SK-N-SH (cell line): Measurements from ENCODE around the gene KCNG4. TPM values are rescaled to one million over a fixed set of nuclear protein-coding genes. Genes with fewer than 3 reads are reported as not detected.

Experiments used
- CTCF ChIA-PET: fragments of 300-600, 350-600 bp; formaldehyde crosslinking; extraction: SDS; loops from one replicate; lab custom pipeline; 2021; lab: Yijun Ruan, JAX
- POLR2A ChIA-PET: fragments of 350-600 bp; sonication (Branson Sonifier 250); formaldehyde crosslinking; extraction: SDS; loops from one replicate; lab custom pipeline; 2020; ENCODE audit warnings: antibody characterized with exemption, inconsistent platforms; lab: Yijun Ruan, JAX
- DNase-seq: peaks from one replicate; pipeline ENCODE4 v3.0.0; 2012
- H2AFZ ChIP-seq: fragments of 200-600 bp; sonication (generic); 2 replicates; pipeline ENCODE4 v1.8.1; 2016; ENCODE audit warnings: antibody characterized with exemption, mild to moderate bottlenecking, low read depth
- H3F3A ChIP-seq: fragments of 200-600 bp; sonication (generic); replicated peaks from 2 replicates; pipeline ENCODE3; 2016; ENCODE audit warnings: antibody characterized with exemption, mild to moderate bottlenecking; ENCODE audit not compliant: insufficient read depth
- H3K27ac ChIP-seq, 2 experiments: fragments of 200-500 bp in 1 of 2; fragments of 200-600 bp in 1 of 2; sonication (Bioruptor generic) in 1 of 2; sonication (generic), shearing (Covaris generic) in 1 of 2; 2 replicates each; pipeline versions ENCODE4 v1.5.1 to v1.6.1; 2014 to 2016; ENCODE audit warnings: low read depth in 2 of 2, inconsistent platforms in 1 of 2, low read length in 1 of 2, mild to moderate bottlenecking in 1 of 2, mixed read lengths in 1 of 2
- H3K27me3 ChIP-seq: fragments of 200-600 bp; sonication (generic), shearing (Covaris generic); 2 replicates; pipeline ENCODE4 v1.6.1; 2016; ENCODE audit warnings: mixed run types; ENCODE audit not compliant: insufficient read depth
- H3K36me3 ChIP-seq, 2 experiments: fragments of 200-500 bp in 1 of 2; fragments of 200-600 bp in 1 of 2; sonication (Bioruptor generic) in 1 of 2; sonication (generic) in 1 of 2; replicated peaks in 1 of 2; 2 replicates each; pipeline versions ENCODE3 to v1.5.1; 2014 to 2016; ENCODE audit warnings: low read length in 1 of 2, mild to moderate bottlenecking in 1 of 2; ENCODE audit not compliant: insufficient read depth in 2 of 2, control insufficient read depth in 1 of 2
- H3K4me1 ChIP-seq, 2 experiments: fragments of 200-500 bp in 1 of 2; fragments of 200-600 bp in 1 of 2; sonication (Bioruptor generic) in 1 of 2; sonication (generic), shearing (Covaris generic) in 1 of 2; 2 replicates each; pipeline versions ENCODE4 v1.5.1 to v1.6.1; 2014 to 2016; ENCODE audit warnings: low read depth in 1 of 2, low read length in 1 of 2, mixed run types in 1 of 2; ENCODE audit not compliant: insufficient read depth in 2 of 2, control insufficient read depth in 1 of 2
- H3K4me2 ChIP-seq: fragments of 200-600 bp; sonication (generic), shearing (Covaris generic); 2 replicates; pipeline ENCODE4 v1.6.1; 2017; ENCODE audit warnings: mixed run types
- H3K4me3 ChIP-seq, 2 experiments: fragments of 200-500 bp in 1 of 2; fragments of 200-600 bp in 1 of 2; sonication (Bioruptor generic) in 1 of 2; sonication (generic), shearing (Covaris generic) in 1 of 2; 2 replicates each; pipeline versions ENCODE4 v1.5.1 to v1.8.1; 2014 to 2016; ENCODE audit warnings: low read depth in 2 of 2, inconsistent platforms in 1 of 2, low read length in 1 of 2, mild to moderate bottlenecking in 1 of 2, mixed read lengths in 1 of 2, moderate library complexity in 1 of 2
- H3K79me2 ChIP-seq: fragments of 200-600 bp; sonication (generic); 2 replicates; pipeline ENCODE4 v1.8.1; 2017; ENCODE audit warnings: mild to moderate bottlenecking; ENCODE audit not compliant: insufficient read depth
- H3K9ac ChIP-seq: fragments of 200-600 bp; sonication (generic); 2 replicates; pipeline ENCODE4 v1.6.1; 2017; ENCODE audit warnings: mixed run types
- H3K9me2 ChIP-seq: fragments of 200-600 bp; sonication (generic); 2 replicates; pipeline ENCODE4 v1.6.1; 2017; ENCODE audit warnings: mixed run types
- H3K9me3 ChIP-seq: fragments of 200-600 bp; sonication (generic); 2 replicates; pipeline ENCODE4 v1.6.1; 2017; ENCODE audit warnings: mixed run types, mild to moderate bottlenecking, moderate library complexity
- H4K20me1 ChIP-seq: fragments of 200-600 bp; sonication (generic); 2 replicates; pipeline ENCODE4 v1.6.1; 2017; ENCODE audit warnings: mild to moderate bottlenecking, mixed run types; ENCODE audit not compliant: insufficient read depth
- CHD2 ChIP-seq: fragments of 150-350 bp; IDR thresholded peaks from 2 replicates; pipeline ENCODE4 v1.6.1; 2018; ENCODE audit warnings: low read length; ENCODE audit not compliant: partially characterized antibody
- CTCF ChIP-seq: fragments of 200-600 bp; sonication (generic); IDR thresholded peaks from 2 replicates; pipeline ENCODE4 v1.6.1; 2017; ENCODE audit warnings: antibody characterized with exemption, mild to moderate bottlenecking, moderate library complexity
- ELF1 ChIP-seq: IDR thresholded peaks from 2 replicates; pipeline ENCODE4 v1.4.0; 2012
- EZH2phosphoT487 ChIP-seq: fragments of 200-600 bp; sonication (generic); IDR thresholded peaks from 2 replicates; pipeline ENCODE4 v1.6.1; 2017; ENCODE audit warnings: low read depth, mixed run types, mild to moderate bottlenecking, antibody characterized with exemption, moderate library complexity, borderline replicate concordance
- FOSL2 ChIP-seq: IDR thresholded peaks from 2 replicates; pipeline ENCODE4 v1.4.0; 2012; ENCODE audit warnings: low read depth, mild to moderate bottlenecking, moderate library complexity, borderline replicate concordance
- FOXJ3 ChIP-seq: sonication (generic); formaldehyde crosslinking; IDR thresholded peaks from 2 replicates; pipeline ENCODE4 v1.5.1; 2020; ENCODE audit warnings: mild to moderate bottlenecking, missing genetic modification reagents
- FOXM1 ChIP-seq: IDR thresholded peaks from 2 replicates; pipeline ENCODE4 v1.4.0; 2012; ENCODE audit warnings: low read depth, mild to moderate bottlenecking
- JUND ChIP-seq: IDR thresholded peaks from 2 replicates; pipeline ENCODE4 v1.4.0; 2012
- MEF2A ChIP-seq: IDR thresholded peaks from 2 replicates; pipeline ENCODE4 v1.4.0; 2012; ENCODE audit warnings: low read depth, borderline replicate concordance
- MXI1 ChIP-seq: IDR thresholded peaks from 2 replicates; pipeline ENCODE4 v1.6.1; 2012; ENCODE audit warnings: mild to moderate bottlenecking, low read depth, low read length, improper control_type of control experiment
- NFIC ChIP-seq: IDR thresholded peaks from 2 replicates; pipeline ENCODE4 v1.4.0; 2012; ENCODE audit warnings: borderline replicate concordance
- NRF1 ChIP-seq: IDR thresholded peaks from 2 replicates; pipeline ENCODE4 v1.6.1; 2012; ENCODE audit warnings: low read depth, mild to moderate bottlenecking, low read length
- POLR2AphosphoS5 ChIP-seq: IDR thresholded peaks from 2 replicates; pipeline ENCODE4 v1.6.1; 2012; ENCODE audit warnings: low read depth, low read length
- RAD21 ChIP-seq: IDR thresholded peaks from 2 replicates; pipeline ENCODE4 v1.6.1; 2012; ENCODE audit warnings: mild to moderate bottlenecking, low read length
- RCOR1 ChIP-seq: fragments of 150-350 bp; IDR thresholded peaks from 2 replicates; pipeline ENCODE4 v1.6.1; 2017; ENCODE audit warnings: antibody characterized with exemption, low read length
- SIN3A ChIP-seq: IDR thresholded peaks from 2 replicates; pipeline ENCODE4 v1.6.1; 2012; ENCODE audit warnings: low read depth, mild to moderate bottlenecking, low read length, moderate library complexity, borderline replicate concordance
- SMC3 ChIP-seq: IDR thresholded peaks from 2 replicates; pipeline ENCODE4 v1.6.1; 2012; ENCODE audit warnings: low read depth, low read length, improper control_type of control experiment
- TCF12 ChIP-seq: IDR thresholded peaks from 2 replicates; pipeline ENCODE4 v1.4.0; 2012
- TEAD4 ChIP-seq: IDR thresholded peaks from 2 replicates; pipeline ENCODE4 v1.4.0; 2012; ENCODE audit warnings: mild to moderate bottlenecking, borderline replicate concordance; ENCODE audit not compliant: insufficient read depth
- YY1 ChIP-seq: IDR thresholded peaks from 2 replicates; pipeline ENCODE4 v1.4.0; 2012; ENCODE audit warnings: low read depth, mild to moderate bottlenecking
- WGBS: methylation state at CpG from one replicate; pipeline ENCODE4 v1.1.6; 2017; ENCODE audit warnings: low lambda C conversion rate; 5-methylcytosine and 5-hydroxymethylcytosine counted together
- polyA plus RNA-seq, 3 experiments: library from polyadenylated mRNA; depleted of rRNA; stranded (reverse); fragments of >200 nt; gene quantifications; 2 replicates each; pipeline ENCODE4 v1.2.3, GENCODE V29; 2012
- TF ChIP-seq, protein P1 (sequence below): IDR thresholded peaks from 2 replicates; pipeline ENCODE4 v1.6.1; 2012; ENCODE audit warnings: mild to moderate bottlenecking, low read depth, low read length, moderate library complexity
- TF ChIP-seq, protein P2 (sequence below): IDR thresholded peaks from 2 replicates; pipeline ENCODE4; 2012

Gene KCNG4
- polyA plus RNA-seq, 1 of the 3 experiments (the other 2 are of a cell fraction), result not detected

GRCh38 chr16:84277244-84277823 lies 37.5 kb upstream of the KCNG4 start:
- ChIA-PET CTCF (interaction anchor here (0.5 to 4.3 kb wide), 46 partner anchors 9 to 694 kb away, joined by 3 to 67 read pairs (median 4); partner anchors contain the start of genes MEAK7, TAF1C and WFDC1), POLR2A (no interaction called here)
- H3K27ac ChIP-seq, result no peak overlapping the region
- H3K9me2 ChIP-seq, result no peaks in the 10 kb centered on the region
- H3K9ac ChIP-seq, result no peak overlapping the region
- H3K27me3 ChIP-seq, result no peaks in the 10 kb centered on the region
- H3F3A ChIP-seq, result no peaks in the 10 kb centered on the region
- no peaks in the 10 kb centered on the region for H4K20me1 ChIP-seq
- H3K4me3 ChIP-seq, result peak overlapping the region in 1 of 2 experiments; percentile 49; a peak in 1 of 4 replicates
- no peaks in the 10 kb centered on the region for H3K36me3 ChIP-seq
- H3K4me2 ChIP-seq, result no peak overlapping the region
- H2AFZ ChIP-seq, result no peak overlapping the region
- TF ChIP-seq MXI1 (no peak), NRF1 (0 out of 2 replicates have a peak, but pooled peaks have one; percentile 2), RAD21 (peak; percentile 79), FOSL2 (no peak), YY1 (no peak), TEAD4 (no peak), RCOR1 (no peak), EZH2phosphoT487 (no peak), SMC3 (peak; percentile 77), MEF2A (no peak), CTCF (peak; percentile 92)
- H3K4me1 ChIP-seq, result no peaks in the 10 kb centered on the region; a peak in 1 of 4 replicates
- no peaks in the 10 kb centered on the region for H3K9me3 ChIP-seq
- H3K79me2 ChIP-seq, result no peaks in the 10 kb centered on the region
- WGBS, result 28% methylated on average over 10 of the region's 10 CpGs
- DNase-seq, result peak; percentile 79

- H3K4me1 ChIP-seq, result no peaks in the 10 kb centered on the region; a peak in 1 of 4 replicates
- H3K36me3 ChIP-seq, result no peaks in the 10 kb centered on the region
- no peak overlapping the region for H3K9ac ChIP-seq
- no peaks in the 10 kb centered on the region for H3K9me3 ChIP-seq
- DNase-seq, result no peak
- no peak overlapping the region for H3K4me2 ChIP-seq
- H3K9me2 ChIP-seq, result no peaks in the 10 kb centered on the region
- H2AFZ ChIP-seq, result 0 out of 2 replicates have a peak overlapping the region, but pooled peaks have one; percentile 6
- CTCF ChIA-PET, result interaction anchor here (1.2 to 4.3 kb wide), 3 partner anchors 31 to 208 kb away, joined by 6 to 67 read pairs (median 53); no protein-coding TSS in a partner anchor
- no peak overlapping the region for H3K27ac ChIP-seq
- no peaks in the 10 kb centered on the region for H3K27me3 ChIP-seq
- 32% methylated on average over 6 of the region's 6 CpGs for WGBS
- POLR2A ChIA-PET, result no interaction called here
- no peaks in the 10 kb centered on the region for H3K79me2 ChIP-seq
- H3K4me3 ChIP-seq, result no peak overlapping the region
- H3F3A ChIP-seq, result no peaks in the 10 kb centered on the region
- H4K20me1 ChIP-seq, result no peaks in the 10 kb centered on the region
- TF ChIP-seq FOXM1 (no peak), CHD2 (no peak), JUND (no peak), ELF1 (no peak), SIN3A (no peak), NFIC (no peak), FOXJ3 (CRISPR knock-in tag) (no peak), MEF2A (no peak), NRF1 (no peak), MXI1 (no peak), TCF12 (no peak), SMC3 (no peak), POLR2AphosphoS5 (no peak)
- TF ChIP-seq, protein P1, sequence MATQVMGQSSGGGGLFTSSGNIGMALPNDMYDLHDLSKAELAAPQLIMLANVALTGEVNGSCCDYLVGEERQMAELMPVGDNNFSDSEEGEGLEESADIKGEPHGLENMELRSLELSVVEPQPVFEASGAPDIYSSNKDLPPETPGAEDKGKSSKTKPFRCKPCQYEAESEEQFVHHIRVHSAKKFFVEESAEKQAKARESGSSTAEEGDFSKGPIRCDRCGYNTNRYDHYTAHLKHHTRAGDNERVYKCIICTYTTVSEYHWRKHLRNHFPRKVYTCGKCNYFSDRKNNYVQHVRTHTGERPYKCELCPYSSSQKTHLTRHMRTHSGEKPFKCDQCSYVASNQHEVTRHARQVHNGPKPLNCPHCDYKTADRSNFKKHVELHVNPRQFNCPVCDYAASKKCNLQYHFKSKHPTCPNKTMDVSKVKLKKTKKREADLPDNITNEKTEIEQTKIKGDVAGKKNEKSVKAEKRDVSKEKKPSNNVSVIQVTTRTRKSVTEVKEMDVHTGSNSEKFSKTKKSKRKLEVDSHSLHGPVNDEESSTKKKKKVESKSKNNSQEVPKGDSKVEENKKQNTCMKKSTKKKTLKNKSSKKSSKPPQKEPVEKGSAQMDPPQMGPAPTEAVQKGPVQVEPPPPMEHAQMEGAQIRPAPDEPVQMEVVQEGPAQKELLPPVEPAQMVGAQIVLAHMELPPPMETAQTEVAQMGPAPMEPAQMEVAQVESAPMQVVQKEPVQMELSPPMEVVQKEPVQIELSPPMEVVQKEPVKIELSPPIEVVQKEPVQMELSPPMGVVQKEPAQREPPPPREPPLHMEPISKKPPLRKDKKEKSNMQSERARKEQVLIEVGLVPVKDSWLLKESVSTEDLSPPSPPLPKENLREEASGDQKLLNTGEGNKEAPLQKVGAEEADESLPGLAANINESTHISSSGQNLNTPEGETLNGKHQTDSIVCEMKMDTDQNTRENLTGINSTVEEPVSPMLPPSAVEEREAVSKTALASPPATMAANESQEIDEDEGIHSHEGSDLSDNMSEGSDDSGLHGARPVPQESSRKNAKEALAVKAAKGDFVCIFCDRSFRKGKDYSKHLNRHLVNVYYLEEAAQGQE, result no peak
- TF ChIP-seq, protein P2, sequence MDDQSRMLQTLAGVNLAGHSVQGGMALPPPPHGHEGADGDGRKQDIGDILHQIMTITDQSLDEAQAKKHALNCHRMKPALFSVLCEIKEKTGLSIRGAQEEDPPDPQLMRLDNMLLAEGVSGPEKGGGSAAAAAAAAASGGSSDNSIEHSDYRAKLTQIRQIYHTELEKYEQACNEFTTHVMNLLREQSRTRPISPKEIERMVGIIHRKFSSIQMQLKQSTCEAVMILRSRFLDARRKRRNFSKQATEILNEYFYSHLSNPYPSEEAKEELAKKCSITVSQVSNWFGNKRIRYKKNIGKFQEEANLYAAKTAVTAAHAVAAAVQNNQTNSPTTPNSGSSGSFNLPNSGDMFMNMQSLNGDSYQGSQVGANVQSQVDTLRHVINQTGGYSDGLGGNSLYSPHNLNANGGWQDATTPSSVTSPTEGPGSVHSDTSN, result no peak
These were observed 35.9 kb upstream of the KCNG4 start for GRCh38 chr16:84275585-84276151.
